GM12874 (cell line): ENCODE results near the gene ADAM19.

ENCODE experiments used
- TF ChIP-seq, protein P1 (sequence below): IDR thresholded peaks from 2 replicates; pipeline ENCODE4 v1.5.1; 2011; ENCODE audit warnings: low read depth, mild to moderate bottlenecking, control low read depth, low read length, moderate library complexity; ENCODE audit not compliant: insufficient read depth

ADAM19 gene

DNA sequence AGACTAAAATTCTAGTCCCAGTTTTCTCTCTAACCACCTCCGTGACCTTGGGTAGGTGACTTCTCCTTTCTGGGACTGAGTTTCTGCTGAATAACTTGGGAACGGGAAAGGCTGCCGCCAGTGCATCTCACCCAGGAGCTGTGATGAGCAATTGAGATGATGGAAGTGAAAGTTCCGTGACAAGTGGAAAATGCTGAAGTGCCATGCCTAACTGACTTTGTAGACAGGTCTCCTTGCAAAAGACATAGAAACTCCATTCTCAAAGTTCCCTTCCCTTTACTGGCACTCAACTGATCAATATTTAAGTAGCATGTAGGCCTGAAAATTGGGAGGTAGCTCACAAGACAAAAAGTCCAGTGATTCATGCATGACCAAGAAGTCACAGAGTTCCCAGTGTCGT is 6.3 kb upstream of the ADAM19 start:
- TF ChIP-seq, protein P1, sequence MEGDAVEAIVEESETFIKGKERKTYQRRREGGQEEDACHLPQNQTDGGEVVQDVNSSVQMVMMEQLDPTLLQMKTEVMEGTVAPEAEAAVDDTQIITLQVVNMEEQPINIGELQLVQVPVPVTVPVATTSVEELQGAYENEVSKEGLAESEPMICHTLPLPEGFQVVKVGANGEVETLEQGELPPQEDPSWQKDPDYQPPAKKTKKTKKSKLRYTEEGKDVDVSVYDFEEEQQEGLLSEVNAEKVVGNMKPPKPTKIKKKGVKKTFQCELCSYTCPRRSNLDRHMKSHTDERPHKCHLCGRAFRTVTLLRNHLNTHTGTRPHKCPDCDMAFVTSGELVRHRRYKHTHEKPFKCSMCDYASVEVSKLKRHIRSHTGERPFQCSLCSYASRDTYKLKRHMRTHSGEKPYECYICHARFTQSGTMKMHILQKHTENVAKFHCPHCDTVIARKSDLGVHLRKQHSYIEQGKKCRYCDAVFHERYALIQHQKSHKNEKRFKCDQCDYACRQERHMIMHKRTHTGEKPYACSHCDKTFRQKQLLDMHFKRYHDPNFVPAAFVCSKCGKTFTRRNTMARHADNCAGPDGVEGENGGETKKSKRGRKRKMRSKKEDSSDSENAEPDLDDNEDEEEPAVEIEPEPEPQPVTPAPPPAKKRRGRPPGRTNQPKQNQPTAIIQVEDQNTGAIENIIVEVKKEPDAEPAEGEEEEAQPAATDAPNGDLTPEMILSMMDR = no peak

DNA sequence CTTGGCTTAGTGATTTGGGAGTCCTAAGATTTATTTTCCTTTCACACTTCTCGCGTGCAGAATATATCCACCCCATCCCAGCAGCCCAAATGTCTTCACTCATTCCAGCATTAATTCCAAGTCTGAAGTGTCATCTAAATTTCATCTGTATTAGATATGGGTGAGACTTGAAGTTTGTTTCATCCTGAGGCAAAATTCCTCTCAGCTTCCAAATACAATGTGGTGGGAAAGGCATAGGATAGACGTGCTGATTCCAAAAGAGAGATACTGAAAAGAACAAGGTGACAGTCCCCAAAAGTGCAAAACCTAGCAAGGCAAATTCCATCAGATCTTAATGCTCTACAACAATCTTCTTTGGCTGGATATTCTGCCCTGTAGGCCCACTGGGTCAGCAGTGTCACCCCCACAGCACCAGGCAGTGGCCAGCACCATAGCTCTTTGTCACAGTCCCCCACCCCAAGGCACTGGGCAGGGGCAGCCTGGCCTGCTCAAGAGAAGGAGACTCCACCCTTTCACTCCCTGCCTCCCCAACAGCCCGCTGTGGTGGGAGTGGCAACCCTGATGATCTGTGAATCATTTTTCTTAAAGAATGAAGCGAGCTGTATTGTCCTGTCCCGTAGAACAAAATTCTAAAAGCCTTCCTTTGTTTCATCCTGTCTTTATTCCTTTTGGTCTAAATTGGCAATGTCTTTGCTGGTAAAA is 2.7 kb upstream of the ADAM19 start:
- TF ChIP-seq, protein P1 = no peak

DNA sequence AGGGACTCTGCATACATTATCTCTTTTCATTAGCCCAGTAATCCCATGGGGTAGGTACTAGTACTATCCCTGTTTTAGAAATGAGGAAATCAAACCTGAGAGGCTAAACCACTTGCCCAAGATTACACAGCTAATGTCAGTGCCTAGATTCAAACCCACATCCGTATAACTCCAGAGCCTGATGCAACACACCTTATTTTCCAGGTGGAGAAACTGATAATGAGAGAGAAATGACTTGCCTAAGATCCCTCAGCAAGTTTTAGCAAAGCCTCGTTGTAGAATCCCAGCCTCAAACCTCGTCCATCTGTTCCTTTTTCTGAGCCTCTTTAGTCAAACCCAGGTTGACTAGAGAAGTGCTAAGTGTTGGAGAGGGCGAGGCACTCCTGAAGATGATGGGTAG is 1.1 kb upstream of the ADAM19 start:
- TF ChIP-seq, protein P1 = no peak

DNA sequence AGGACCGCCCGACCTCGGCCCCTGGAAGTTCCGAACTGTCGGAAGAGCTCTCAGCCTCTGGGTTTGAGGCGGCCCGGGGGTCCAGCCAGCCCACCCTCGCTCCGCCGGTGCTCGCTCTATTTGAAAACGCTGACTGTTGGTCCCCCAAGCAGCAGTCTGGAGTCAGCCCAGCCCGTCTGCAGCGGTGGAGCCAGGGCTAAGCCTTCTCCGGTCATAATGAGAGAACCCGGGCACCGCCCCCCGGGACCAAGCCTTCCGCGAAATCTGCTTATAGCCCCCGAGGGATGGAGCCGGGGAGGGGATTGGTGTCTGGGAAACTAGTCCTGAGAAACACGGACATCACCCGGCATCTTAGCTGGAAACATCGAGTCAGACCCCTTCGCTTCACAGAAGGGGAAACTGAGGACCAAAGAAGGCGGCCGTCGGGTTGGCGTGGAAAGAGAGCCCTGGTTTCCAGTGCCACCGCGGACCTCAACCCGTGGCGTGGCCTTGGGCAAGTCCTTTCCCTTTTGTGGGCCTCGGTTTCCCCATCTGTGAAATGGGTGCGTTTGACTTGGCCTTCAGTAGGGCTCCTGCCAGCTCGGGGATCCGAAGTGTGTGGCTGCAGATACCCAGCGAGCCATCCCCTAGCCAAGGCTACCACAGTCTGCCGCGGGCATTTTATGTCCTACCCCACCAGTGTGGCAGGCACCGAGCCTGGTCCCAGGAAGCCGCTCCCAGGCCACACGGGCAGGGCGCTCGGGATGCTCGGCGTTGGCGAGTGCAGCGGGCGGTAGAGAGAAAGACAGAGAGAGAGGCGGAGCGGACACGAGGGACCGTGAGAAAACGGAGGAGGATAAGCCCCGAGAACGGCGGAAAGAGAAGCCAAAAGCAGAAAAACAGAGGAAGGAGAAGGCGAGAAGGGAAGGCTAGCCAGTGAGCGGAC is 857 bp downstream of the ADAM19 start:
- TF ChIP-seq, protein P1 = no peak

DNA sequence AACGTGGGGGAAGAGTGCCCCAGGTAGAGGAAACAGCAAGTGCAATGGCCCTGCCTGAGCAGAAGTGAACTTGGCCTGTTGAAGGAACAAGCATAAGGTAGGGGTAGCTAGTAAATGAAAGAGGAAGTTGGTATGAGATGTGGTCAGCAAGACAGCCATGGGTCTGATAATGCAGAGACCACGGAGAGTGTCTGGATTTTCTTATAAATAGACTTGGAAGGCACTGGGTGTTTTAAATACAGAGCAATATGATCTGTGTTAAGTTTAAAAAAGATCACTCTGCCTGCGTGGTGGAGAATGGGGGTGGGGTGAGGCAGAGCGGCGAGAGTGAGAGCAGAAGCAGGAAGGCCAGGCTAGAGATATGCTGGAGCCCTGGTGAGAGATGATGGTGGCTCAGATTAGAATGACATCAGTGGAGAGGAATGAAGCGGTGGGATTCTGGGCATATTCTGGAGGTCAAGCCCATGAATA is 4.2 kb downstream of the ADAM19 start:
- TF ChIP-seq, protein P1 = no peak

DNA sequence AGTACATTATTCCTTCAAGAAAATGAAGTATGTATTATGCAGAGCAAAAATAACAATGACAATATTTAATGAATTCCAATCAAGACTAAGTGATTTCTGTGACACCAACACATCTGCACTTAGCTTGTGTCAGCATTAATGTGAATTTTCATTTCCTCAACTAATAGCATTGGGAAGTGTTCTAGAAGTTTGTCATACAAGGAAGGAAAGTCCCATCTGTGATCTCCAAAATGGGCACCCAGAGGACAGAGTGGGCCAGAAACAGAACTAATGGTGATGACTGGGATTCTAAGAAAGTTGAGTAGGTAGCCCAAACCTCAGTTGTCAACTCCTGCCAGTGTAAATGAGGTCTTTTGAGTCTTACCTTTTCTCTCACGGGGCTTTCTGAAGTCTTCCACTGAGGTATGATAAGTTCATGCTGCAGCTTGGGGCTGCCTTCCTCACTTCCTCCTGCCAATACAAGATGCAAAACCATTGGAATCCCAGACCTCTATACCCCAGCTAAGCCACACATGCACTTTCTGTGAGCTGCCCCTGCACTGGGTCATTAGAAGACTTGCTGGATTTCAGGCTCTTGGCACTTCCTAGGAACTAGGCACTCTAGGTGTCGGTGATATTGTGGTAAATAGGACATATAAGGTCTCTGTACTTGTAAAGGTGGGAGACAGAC is 4.9 kb downstream of the ADAM19 start:
- TF ChIP-seq, protein P1 = no peak

DNA sequence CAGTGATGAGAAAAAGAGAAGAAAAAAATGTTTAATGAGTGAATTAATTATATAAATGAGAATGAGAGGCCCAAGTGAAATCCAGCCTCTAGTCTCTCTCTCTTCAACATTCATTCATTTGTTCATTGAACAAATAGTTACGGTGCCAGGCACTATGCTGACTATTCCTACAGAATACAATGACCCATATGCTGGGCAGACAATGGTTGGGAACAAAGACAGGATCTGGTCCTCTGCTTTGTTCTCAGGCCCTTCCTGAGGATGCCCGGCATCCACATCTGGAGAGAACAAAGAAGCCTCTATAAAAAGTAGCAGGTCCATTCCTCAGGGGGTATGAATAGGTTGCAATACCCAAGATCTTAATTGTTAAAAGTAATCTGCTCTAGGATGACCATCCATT is 6.9 kb downstream of the ADAM19 start:
- TF ChIP-seq, protein P1 = no peak
